Parathyroid adenoma (tissue), 2 donors: ENCODE results near the gene NOG.

Experiments
- H2AFZ ChIP-seq: fragments of 300-600 bp; sonication (generic); one replicate; pipeline ENCODE4 v1.7.0; 2017; ENCODE audit warnings: antibody characterized with exemption, mild to moderate bottlenecking
- H3K27ac ChIP-seq: fragments of 300-600 bp; sonication (generic); one replicate; pipeline ENCODE4 v1.7.0; 2017
- H3K27me3 ChIP-seq: fragments of 300-600 bp; sonication (generic); one replicate; pipeline ENCODE4 v1.7.0; 2017; ENCODE audit warnings: low read length; ENCODE audit not compliant: control insufficient read depth, insufficient read depth
- H3K36me3 ChIP-seq: fragments of 300-600 bp; sonication (generic); one replicate; pipeline ENCODE4 v1.7.0; 2017; ENCODE audit warnings: low read length; ENCODE audit not compliant: control insufficient read depth, insufficient read depth
- H3K4me1 ChIP-seq: fragments of 300-600 bp; sonication (generic); one replicate; pipeline ENCODE4 v1.7.0; 2017; ENCODE audit warnings: control low read depth
- H3K4me2 ChIP-seq: fragments of 300-600 bp; sonication (generic); one replicate; pipeline ENCODE4 v1.7.0; 2017; ENCODE audit warnings: low read length
- H3K4me3 ChIP-seq: fragments of 300-600 bp; sonication (generic); one replicate; pipeline ENCODE4 v1.7.0; 2017; ENCODE audit warnings: low read depth, low read length
- H3K79me2 ChIP-seq: fragments of 300-600 bp; sonication (generic); one replicate; pipeline ENCODE4 v1.7.0; 2017; ENCODE audit warnings: control low read depth
- H3K9ac ChIP-seq: fragments of 300-600 bp; sonication (generic); one replicate; pipeline ENCODE4 v1.7.0; 2017; ENCODE audit warnings: mild to moderate bottlenecking
- H3K9me3 ChIP-seq: fragments of 300-600 bp; sonication (generic); one replicate; pipeline ENCODE4 v1.7.0; 2017; ENCODE audit warnings: low read length; ENCODE audit not compliant: control insufficient read depth
- TF ChIP-seq, protein P1 (sequence below): fragments of 300-600 bp; sonication (generic); IDR thresholded peaks from one replicate; pipeline ENCODE4 v1.7.0; 2017; ENCODE audit warnings: antibody characterized with exemption, mild to moderate bottlenecking
- donor health status: primary hyperparathyroidism.

NOG gene

DNA sequence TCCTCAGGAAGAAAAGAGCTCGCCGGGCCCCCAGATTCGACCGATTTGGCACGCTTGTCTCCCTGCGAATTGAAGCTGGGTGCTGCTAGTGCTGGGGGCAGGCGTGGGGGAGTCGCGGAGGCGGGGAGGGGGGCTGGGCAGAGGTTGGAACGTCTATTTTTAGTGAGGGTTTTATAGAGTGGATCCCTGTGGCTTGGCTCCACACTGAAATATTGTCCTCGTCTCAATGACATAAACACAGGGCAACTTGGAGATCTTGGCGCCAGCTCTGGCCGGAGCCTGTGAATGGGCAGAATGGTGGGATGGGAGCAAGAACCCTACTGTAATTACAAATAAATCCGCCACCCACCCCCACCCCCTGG lies 15.7 kb upstream of the NOG start:
- TF ChIP-seq, protein P1, sequence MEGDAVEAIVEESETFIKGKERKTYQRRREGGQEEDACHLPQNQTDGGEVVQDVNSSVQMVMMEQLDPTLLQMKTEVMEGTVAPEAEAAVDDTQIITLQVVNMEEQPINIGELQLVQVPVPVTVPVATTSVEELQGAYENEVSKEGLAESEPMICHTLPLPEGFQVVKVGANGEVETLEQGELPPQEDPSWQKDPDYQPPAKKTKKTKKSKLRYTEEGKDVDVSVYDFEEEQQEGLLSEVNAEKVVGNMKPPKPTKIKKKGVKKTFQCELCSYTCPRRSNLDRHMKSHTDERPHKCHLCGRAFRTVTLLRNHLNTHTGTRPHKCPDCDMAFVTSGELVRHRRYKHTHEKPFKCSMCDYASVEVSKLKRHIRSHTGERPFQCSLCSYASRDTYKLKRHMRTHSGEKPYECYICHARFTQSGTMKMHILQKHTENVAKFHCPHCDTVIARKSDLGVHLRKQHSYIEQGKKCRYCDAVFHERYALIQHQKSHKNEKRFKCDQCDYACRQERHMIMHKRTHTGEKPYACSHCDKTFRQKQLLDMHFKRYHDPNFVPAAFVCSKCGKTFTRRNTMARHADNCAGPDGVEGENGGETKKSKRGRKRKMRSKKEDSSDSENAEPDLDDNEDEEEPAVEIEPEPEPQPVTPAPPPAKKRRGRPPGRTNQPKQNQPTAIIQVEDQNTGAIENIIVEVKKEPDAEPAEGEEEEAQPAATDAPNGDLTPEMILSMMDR, result no peak
- H3K36me3 ChIP-seq, result no peaks in the 10 kb centered on the region
- no peaks in the 10 kb centered on the region for H3K79me2 ChIP-seq
- H3K4me1 ChIP-seq, result no peaks in the 10 kb centered on the region
- H3K27me3 ChIP-seq, result no peaks in the 10 kb centered on the region
- no peak overlapping the region for H2AFZ ChIP-seq
- no peak overlapping the region for H3K4me2 ChIP-seq
- H3K9me3 ChIP-seq, result no peaks in the 10 kb centered on the region
- no peak overlapping the region for H3K27ac ChIP-seq
- no peak overlapping the region for H3K4me3 ChIP-seq
- no peak overlapping the region for H3K9ac ChIP-seq

DNA sequence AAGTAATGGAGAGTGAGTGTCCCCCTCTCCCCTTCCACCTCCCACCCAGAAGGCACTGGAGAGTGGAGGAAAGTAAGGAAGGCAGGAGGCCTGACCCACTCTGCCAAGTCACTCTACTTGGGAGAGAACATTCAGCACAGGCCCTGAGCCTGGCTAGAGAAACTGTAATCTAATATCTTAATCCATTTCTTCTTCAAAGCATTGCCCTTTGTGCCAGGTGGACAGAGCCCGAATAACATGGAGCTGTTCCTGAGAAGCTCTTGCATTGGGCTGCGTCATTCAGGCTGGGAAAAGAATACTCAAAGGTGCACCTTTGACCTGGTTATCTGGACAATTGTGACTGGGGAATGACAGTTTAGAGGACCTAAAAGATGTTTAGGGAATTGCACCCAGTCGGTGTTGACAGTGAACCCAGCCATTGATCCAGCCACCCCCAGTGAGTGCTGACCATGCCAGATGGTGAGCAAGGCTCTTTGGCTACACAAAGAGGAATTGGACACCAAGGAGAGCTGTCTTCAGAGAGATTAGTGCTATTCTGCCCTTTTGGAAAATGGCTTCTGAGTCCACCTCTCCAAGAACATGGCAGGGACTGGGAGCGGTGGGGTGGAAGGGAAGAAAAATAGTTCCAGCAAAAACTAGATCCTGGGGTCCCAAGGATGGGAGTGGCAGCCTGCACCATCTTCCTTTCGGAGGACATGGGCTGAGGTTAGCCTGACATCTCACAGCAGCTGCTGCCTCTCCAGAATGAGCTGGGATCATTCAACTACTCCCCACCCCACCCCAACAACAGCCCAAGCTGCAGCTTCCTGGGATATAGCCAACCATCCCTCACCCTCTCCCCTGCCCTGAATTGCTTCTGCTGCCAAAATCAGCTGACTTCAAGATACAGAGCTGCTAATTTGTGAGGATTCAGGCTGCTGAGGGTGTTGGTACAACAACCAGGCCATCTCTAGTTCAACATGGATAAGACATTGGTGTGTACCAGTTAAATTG lies 11.6 kb upstream of the NOG start:
- Histone ChIP-seq H3K9me3 (no peaks in the 10 kb centered on the region), H2AFZ (no peak overlapping the region), H3K4me1 (no peaks in the 10 kb centered on the region), H3K36me3 (no peaks in the 10 kb centered on the region), H3K27ac (no peak overlapping the region), H3K9ac (no peak overlapping the region), H3K79me2 (no peaks in the 10 kb centered on the region), H3K4me2 (no peak overlapping the region), H3K27me3 (no peaks in the 10 kb centered on the region), H3K4me3 (no peak overlapping the region)
- TF ChIP-seq, protein P1, result no peak

GRCh38 chr17:56583772-56584171 lies 9.7 kb upstream of the NOG start:
- no peak overlapping the region for H2AFZ ChIP-seq
- H3K27me3 ChIP-seq, result no peaks in the 10 kb centered on the region
- no peaks in the 10 kb centered on the region for H3K9me3 ChIP-seq
- TF ChIP-seq, protein P1, result no peak
- no peak overlapping the region for H3K4me3 ChIP-seq
- H3K4me2 ChIP-seq, result no peak overlapping the region
- H3K9ac ChIP-seq, result no peak overlapping the region
- H3K27ac ChIP-seq, result no peak overlapping the region
- H3K4me1 ChIP-seq, result no peaks in the 10 kb centered on the region
- no peaks in the 10 kb centered on the region for H3K79me2 ChIP-seq
- no peaks in the 10 kb centered on the region for H3K36me3 ChIP-seq

DNA sequence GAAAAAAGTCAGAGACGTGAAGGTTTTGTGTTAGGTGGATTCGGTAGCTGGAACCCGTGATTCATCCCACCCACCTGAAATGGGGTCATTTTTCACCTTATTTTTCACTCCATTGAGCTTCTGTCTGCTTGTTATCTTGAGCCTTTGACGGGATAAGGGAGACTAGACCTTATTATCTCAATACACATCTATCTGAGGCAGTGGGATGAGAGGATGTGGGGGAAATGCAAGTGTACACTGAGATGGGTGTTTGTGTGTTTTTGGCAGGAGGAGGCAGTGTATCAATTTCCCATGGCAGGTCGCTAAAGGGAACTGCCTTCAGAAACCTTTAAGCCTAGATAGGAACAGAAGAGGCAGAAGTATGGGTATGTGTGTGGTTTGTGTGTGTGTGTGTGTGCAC lies 6.2 kb upstream of the NOG start:
- Histone ChIP-seq H3K27ac (no peak overlapping the region), H3K4me3 (no peak overlapping the region), H2AFZ (no peak overlapping the region), H3K4me1 (no peaks in the 10 kb centered on the region), H3K9ac (no peak overlapping the region), H3K79me2 (no peaks in the 10 kb centered on the region), H3K36me3 (no peaks in the 10 kb centered on the region), H3K4me2 (no peak overlapping the region), H3K9me3 (no peaks in the 10 kb centered on the region), H3K27me3 (no peaks in the 10 kb centered on the region)
- TF ChIP-seq, protein P1, result no peak
